ENCODE data around the gene ABLIM2. TPM values are rescaled to one million over a fixed set of nuclear protein-coding genes. Genes with fewer than 3 reads are reported as not detected.

The ABLIM2 gene
- total and polyA plus RNA-seq, 2 of the 4 experiments (the other 2 are of a cell fraction): under 0.01 to 0.10 TPM

- no peak overlapping the region for H2BK15ac ChIP-seq (ENCODE audit: low read depth, low read length)
- no peaks in the 10 kb centered on the region for H3K79me1 ChIP-seq (ENCODE audit: low read depth in 1 of 2, low read length in 2 of 2)
- in situ Hi-C loops (cut with MboI; ENCODE audit: low sequenced_read_pairs) (no loop called here), dilution Hi-C loops (cut with HindIII; ENCODE audit: low sequenced_read_pairs, unreplicated experiment) (no loop called here), intact Hi-C loops (cut with micrococcal nuclease) (no loop called here)
- no peak overlapping the region for H3K14ac ChIP-seq (replicated peaks; ENCODE audit: low read depth, low read length)
- H3K56ac ChIP-seq (ENCODE audit: extremely low read depth, insufficient read depth, low read length): no peak overlapping the region
- POLR2A ChIA-PET (ENCODE audit: unreplicated experiment): no interaction called here
- no peak overlapping the region for H2BK20ac ChIP-seq (ENCODE audit: low read depth, low read length)
- H3K18ac ChIP-seq (ENCODE audit: low read depth, low read length): no peak overlapping the region
- H4K91ac ChIP-seq (ENCODE audit: insufficient read depth, low read depth, low read length): no peak overlapping the region
- H2AK5ac ChIP-seq (ENCODE audit: low read depth, low read length): no peak overlapping the region
- no peak overlapping the region for H4K5ac ChIP-seq (ENCODE audit: low read depth, low read length)
- H4K20me1 ChIP-seq (ENCODE audit: insufficient read depth, low read length): no peaks in the 10 kb centered on the region; the same call in 1 of the 2 replicates
- no peak overlapping the region for H2BK120ac ChIP-seq (ENCODE audit: low read depth, low read length)
- 0 out of 2 replicates have a peak, but pooled peaks cover 4% of the 10 kb centered on the region for H3K9me1 ChIP-seq (ENCODE audit: insufficient read depth, low read length)
- BruUV-seq (replicated peaks): no TSS peak
- H3K4me2 ChIP-seq (ENCODE audit: low read depth, low read length): no peak overlapping the region
- no peak overlapping the region for H3K9ac ChIP-seq (ENCODE audit: low read depth, low read length)
- ATAC-seq (ENCODE audit: low read depth) (no peak), DNase-seq (peak; percentile 33)
- H3K27me3 ChIP-seq (ENCODE audit: control insufficient read depth, insufficient read depth, low read length): peaks cover 63% of the 10 kb centered on the region
- no peak overlapping the region for H4K8ac ChIP-seq (ENCODE audit: low read depth in 2 of 2, low read length in 2 of 2)
- no peak overlapping the region for H3K23ac ChIP-seq (ENCODE audit: low read depth, low read length)
- no peak overlapping the region for H2AFZ ChIP-seq (replicated peaks; ENCODE audit: low read length, poor library complexity)
- no peaks in the 10 kb centered on the region for H3K36me3 ChIP-seq (ENCODE audit: control insufficient read depth, insufficient read depth, low read length)
- H3K27ac ChIP-seq (ENCODE audit: insufficient read depth, low read length): no peak overlapping the region
- no peak overlapping the region for H3K4me3 ChIP-seq (ENCODE audit: insufficient read depth, low read depth, low read length)
- H3K4me1 ChIP-seq (ENCODE audit: control insufficient read depth, insufficient read depth, low read length): peaks cover 5% of the 10 kb centered on the region; the same call in 1 of the 2 replicates
- no peak for TF ChIP-seq CHD1 (IDR thresholded peaks at IDR 0.05; ENCODE audit: low read depth, low read length)
- no peak for TF ChIP-seq MXI1 (IDR thresholded peaks at IDR 0.05; ENCODE audit: borderline replicate concordance, low read depth, low read length)
- TF ChIP-seq RFX5 (IDR thresholded peaks at IDR 0.05; ENCODE audit: low read depth, low read length): no peak
- TF ChIP-seq USF2 (IDR thresholded peaks at IDR 0.05; ENCODE audit: low read depth, low read length): no peak
- TF ChIP-seq NFE2L2 (IDR thresholded peaks at IDR 0.05; ENCODE audit: low read depth, low read length): no peak
- TF ChIP-seq ELK1 (IDR thresholded peaks at IDR 0.05; ENCODE audit: borderline replicate concordance, low read depth, low read length): no peak
- TF ChIP-seq CEBPB (IDR thresholded peaks at IDR 0.05; ENCODE audit: low read depth, low read length): no peak
- no peak overlapping the region for H2BK5ac ChIP-seq (ENCODE audit: low read depth, low read length, poor library complexity, severe bottlenecking)
- CTCF ChIA-PET: no interaction called here
- WGBS, 2 experiments (ENCODE audit: extremely low coverage in 2 of 2, insufficient read length in 1 of 2): no CpG with 5 or more reads among the region's 6 CpGs
- no peaks in the 10 kb centered on the region for H3K9me3 ChIP-seq (ENCODE audit: control insufficient read depth, insufficient read depth, low read length)
- H2AK9ac ChIP-seq (replicated peaks; ENCODE audit: low read depth, low read length, poor library complexity): no peak overlapping the region
- H3K4ac ChIP-seq (ENCODE audit: low read depth, low read length): no peak overlapping the region
Observed at GRCh38 chr4:8155048-8155447, 3.6 kb downstream of the ABLIM2 start.
